Endometrium (tissue), 2 donors: ENCODE data around the gene AOPEP.
"Not testable (repeated sequence)": the region's sequence is repeated elsewhere in the genome, so short reads cannot be mapped to it uniquely, and the experiment has no call there.

Experiments
- FAIRE-seq: peaks from 2 replicates; lab custom pipeline; 2012; peaks lifted over from hg19 to GRCh38; lab: Jason Lieb, UNC
- donor health status: control.
- donor health status: control.

Gene AOPEP

GRCh38 chr9:94965631-94966030 is 239.1 kb downstream of the AOPEP start:
- FAIRE-seq, result not testable (repeated sequence)

GRCh38 chr9:94966046-94966445 is 239.5 kb downstream of the AOPEP start:
- FAIRE-seq, result not testable (repeated sequence)

- FAIRE-seq, result no peak
Observed at GRCh38 chr9:94967482-94967881, 241.0 kb downstream of the AOPEP start.

- no peak for FAIRE-seq
Observed at GRCh38 chr9:94971378-94972131, 245.1 kb downstream of the AOPEP start.

- no peak for FAIRE-seq
Observed at GRCh38 chr9:94973451-94973941, 247.0 kb downstream of the AOPEP start.

- FAIRE-seq, result no peak
Observed at GRCh38 chr9:94974154-94974879, 247.8 kb downstream of the AOPEP start.

- FAIRE-seq, result no peak
Observed at GRCh38 chr9:94975480-94975879, 249.0 kb downstream of the AOPEP start.

- FAIRE-seq, result peak; percentile 71
Observed at GRCh38 chr9:94976077-94976476, 249.6 kb downstream of the AOPEP start.

- no peak for FAIRE-seq
Observed at GRCh38 chr9:94977416-94977815, 250.9 kb downstream of the AOPEP start.

- no peak for FAIRE-seq
Observed at GRCh38 chr9:94979904-94980507, 253.5 kb downstream of the AOPEP start.

GRCh38 chr9:94980947-94981722 is 254.6 kb downstream of the AOPEP start:
- no peak for FAIRE-seq

GRCh38 chr9:94981723-94982090 is 255.2 kb downstream of the AOPEP start:
- FAIRE-seq, result no peak

- FAIRE-seq, result no peak
Observed at GRCh38 chr9:94982211-94982610, 255.7 kb downstream of the AOPEP start.

GRCh38 chr9:94983552-94983951 is 257.1 kb downstream of the AOPEP start:
- no peak for FAIRE-seq

GRCh38 chr9:94984891-94985476 is 258.5 kb downstream of the AOPEP start:
- FAIRE-seq, result no peak

- FAIRE-seq, result no peak
Observed at GRCh38 chr9:94985649-94986048, 259.1 kb downstream of the AOPEP start.

GRCh38 chr9:94987731-94988130 is 261.2 kb downstream of the AOPEP start:
- no peak for FAIRE-seq

- FAIRE-seq, result no peak
Observed at GRCh38 chr9:94990897-94991561, 264.5 kb downstream of the AOPEP start.

- no peak for FAIRE-seq
Observed at GRCh38 chr9:94991961-94992907, 265.7 kb downstream of the AOPEP start.

GRCh38 chr9:94993160-94993820 is 266.8 kb downstream of the AOPEP start:
- FAIRE-seq, result no peak
